GM12891 (cell line): ENCODE results near the gene ESRRG.

ENCODE experiments used
- DNase-seq: peaks from one replicate; pipeline ENCODE4 v3.0.0; 2011; ENCODE audit warnings: low spot score; ENCODE audit not compliant: insufficient read length
- FAIRE-seq: peaks from 2 replicates; lab custom pipeline; 2011; peaks lifted over from hg19 to GRCh38; lab: Jason Lieb, UNC
- PAX5 ChIP-seq: IDR thresholded peaks from 2 replicates; pipeline ENCODE4 v1.6.1; 2011; ENCODE audit warnings: low read length, moderate library complexity, mild to moderate bottlenecking; ENCODE audit not compliant: insufficient read depth, severe bottlenecking
- POLR2A ChIP-seq: IDR thresholded peaks from 2 replicates; pipeline ENCODE4 v1.6.1; 2011; ENCODE audit warnings: low read depth, low read length, control low read depth
- POLR2AphosphoS5 ChIP-seq: IDR thresholded peaks from 2 replicates; pipeline ENCODE4 v1.6.1; 2011; ENCODE audit warnings: low read depth, low read length, control low read depth
- POU2F2 ChIP-seq: IDR thresholded peaks from 2 replicates; pipeline ENCODE4 v1.6.1; 2011; ENCODE audit warnings: low read depth, mild to moderate bottlenecking, control low read depth, low read length, moderate library complexity
- SPI1 ChIP-seq: IDR thresholded peaks from 2 replicates; pipeline ENCODE4 v1.6.1; 2011; ENCODE audit warnings: low read depth, low read length, control low read depth
- TAF1 ChIP-seq: IDR thresholded peaks from 2 replicates; pipeline ENCODE4 v1.6.1; 2011; ENCODE audit warnings: low read depth, low read length, control low read depth

ESRRG gene

GRCh38 chr1:216500273-216500967 lies 222.8 kb downstream of the ESRRG start:
- FAIRE-seq: no peak
- TF ChIP-seq PAX5 (no peak), POLR2AphosphoS5 (no peak), TAF1 (no peak), SPI1 (no peak), POLR2A (no peak), POU2F2 (no peak)
- no peak for DNase-seq

DNA sequence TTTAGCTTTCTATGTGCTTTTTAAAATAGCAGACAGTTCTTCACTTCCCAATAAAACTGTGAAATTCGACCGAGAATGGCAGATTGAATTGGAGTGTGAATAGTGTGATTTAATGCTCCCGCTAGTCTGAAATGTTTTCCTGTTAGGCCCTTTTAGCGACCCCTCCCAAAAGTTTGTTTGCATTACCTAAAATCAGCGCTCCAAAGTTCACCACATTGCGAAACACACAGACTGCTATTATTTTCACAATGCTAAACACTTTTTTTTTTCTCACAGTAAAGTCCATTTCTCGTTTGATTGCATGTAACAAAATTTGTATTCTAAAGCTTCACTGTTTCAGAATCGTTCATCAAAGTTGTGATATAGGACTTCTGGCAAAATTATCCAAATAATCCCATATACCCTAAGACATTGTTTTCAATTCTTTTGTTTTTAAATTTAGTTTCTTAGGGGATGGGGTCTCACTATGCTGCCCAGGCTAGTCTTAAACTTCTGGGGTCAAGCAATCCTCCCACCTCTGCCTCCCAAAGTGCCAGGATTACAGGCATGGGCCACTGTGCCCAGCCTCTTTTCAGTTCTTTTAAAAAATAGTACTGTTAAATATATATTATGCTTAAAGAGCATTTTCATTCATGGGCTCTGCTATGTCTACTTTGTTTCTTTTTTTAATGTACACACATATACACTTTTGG lies 223.5 kb downstream of the ESRRG start:
- DNase-seq: no peak
- TF ChIP-seq POU2F2 (no peak), SPI1 (no peak), PAX5 (no peak), TAF1 (no peak), POLR2A (no peak), POLR2AphosphoS5 (no peak)
- FAIRE-seq: no peak

DNA sequence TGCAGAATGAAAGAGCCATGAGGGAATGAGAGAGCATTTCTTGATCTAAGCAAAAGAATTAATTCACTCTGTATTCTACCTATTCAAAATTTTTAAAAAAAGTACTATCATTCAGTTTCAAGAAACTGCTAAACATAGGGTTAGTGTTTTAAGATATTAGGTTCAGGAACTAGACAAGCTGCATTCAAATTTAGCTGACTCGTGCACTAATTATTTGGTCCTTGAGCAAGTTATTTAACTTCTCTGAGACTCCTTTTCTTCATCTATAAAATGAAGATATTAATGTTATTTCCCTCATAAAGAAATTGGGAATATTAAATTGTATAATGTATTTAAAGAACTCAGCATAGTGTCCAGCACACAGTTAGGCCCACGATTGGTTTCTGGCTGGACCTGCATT lies 225.0 kb downstream of the ESRRG start:
- DNase-seq: no peak
- no peak for FAIRE-seq
- TF ChIP-seq POLR2A: no peak
- TF ChIP-seq POU2F2: no peak
- no peak for TF ChIP-seq POLR2AphosphoS5
- TF ChIP-seq TAF1: no peak
- TF ChIP-seq PAX5: no peak
- no peak for TF ChIP-seq SPI1

DNA sequence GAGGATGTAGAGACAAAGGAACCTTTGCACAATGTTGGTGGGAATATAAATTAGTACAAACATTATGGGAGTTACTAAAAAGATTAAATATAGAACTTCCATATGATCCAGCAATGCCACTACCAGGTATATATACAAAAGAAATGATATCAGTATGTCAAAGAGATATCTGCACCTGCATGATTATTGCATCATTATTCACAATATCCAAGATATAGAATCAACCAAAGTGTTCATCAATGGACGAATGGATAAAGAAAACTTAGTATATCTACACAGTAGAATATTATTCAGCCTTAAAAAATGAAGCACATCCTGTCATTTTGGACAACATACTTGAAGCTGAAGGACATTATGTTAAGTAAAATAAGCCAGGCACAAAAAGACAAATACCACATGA lies 238.2 kb downstream of the ESRRG start:
- TF ChIP-seq POLR2A (no peak), SPI1 (no peak), PAX5 (no peak), POLR2AphosphoS5 (no peak), POU2F2 (no peak), TAF1 (no peak)
- no peak for FAIRE-seq
- DNase-seq: no peak

DNA sequence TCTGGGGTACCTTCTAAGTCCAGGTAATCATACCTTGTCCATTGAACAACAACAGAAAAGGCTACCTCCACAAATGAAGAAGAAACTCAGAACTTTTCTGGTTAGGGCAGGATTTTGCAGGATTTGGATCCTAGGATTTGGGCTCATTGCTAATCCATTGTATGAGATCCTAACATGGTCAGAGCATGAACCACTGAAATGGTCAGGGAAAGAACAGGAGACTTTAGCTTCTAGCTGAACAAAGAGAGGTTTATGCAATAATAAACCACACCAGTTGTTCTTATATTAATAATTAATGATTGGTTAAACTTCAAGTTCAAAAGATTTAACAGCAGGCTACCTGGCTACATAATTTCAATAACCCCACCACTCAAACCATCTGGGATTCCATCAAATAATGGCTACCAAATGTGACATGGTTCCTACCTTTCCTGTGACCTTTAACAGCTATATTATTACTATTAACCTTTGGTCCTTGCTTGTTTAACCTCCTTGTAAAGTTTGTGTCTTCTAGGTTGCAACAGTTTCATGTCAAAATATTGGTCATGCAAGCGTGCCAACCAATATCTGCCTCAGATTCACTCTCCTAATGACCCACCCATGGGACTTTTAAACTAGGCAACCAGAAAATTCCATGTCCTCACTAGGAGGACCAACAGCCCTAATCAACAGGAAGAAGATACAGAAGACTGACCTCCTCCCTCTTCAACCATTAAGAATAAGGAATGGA lies 239.4 kb downstream of the ESRRG start:
- FAIRE-seq: no peak

GRCh38 chr1:216482620-216483019 lies 240.6 kb downstream of the ESRRG start:
- FAIRE-seq: no peak
- TF ChIP-seq PAX5 (no peak), POLR2AphosphoS5 (no peak), SPI1 (no peak), POU2F2 (no peak), POLR2A (no peak), TAF1 (no peak)
- no peak for DNase-seq

More for the DNA sequence above, 239.4 kb downstream of the ESRRG start:
- no peak for DNase-seq
- TF ChIP-seq POLR2A (no peak), SPI1 (no peak), TAF1 (no peak), POLR2AphosphoS5 (no peak), PAX5 (no peak), POU2F2 (no peak)

DNA sequence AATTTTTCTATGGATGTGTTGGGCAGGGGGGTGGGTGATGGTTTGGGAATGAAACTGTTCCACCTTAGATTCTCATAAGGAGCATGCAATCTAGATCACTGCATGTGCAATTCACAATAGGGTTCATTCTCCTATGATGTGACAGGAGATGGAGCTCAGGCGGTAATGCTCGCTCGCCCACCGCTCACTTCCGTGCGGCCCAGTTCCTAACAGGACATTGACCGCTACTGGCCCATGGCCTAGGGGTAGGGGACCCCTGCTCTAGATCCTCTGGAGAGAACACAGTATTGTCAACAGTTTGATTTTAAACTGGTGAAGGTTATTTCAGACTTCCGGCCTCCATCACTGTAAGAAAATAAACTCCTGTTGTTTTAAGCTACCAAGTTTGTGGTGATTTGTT lies 245.0 kb downstream of the ESRRG start:
- FAIRE-seq (no peak), DNase-seq (no peak)
- TF ChIP-seq POLR2A (no peak), POLR2AphosphoS5 (no peak), POU2F2 (no peak), TAF1 (no peak)

GRCh38 chr1:216476341-216476740 lies 246.9 kb downstream of the ESRRG start:
- DNase-seq (no peak), FAIRE-seq (no peak)
- TF ChIP-seq POLR2AphosphoS5 (no peak), POU2F2 (no peak), TAF1 (no peak), SPI1 (no peak), POLR2A (no peak), PAX5 (no peak)
